SK-MEL-5 (cell line): ENCODE measurements around the gene FUCA2. TPM values are rescaled to one million over a fixed set of nuclear protein-coding genes. Genes with fewer than 3 reads are reported as not detected.
A peak's percentile ranks its signal among the peaks of the same experiment; 100 is the strongest.
"Not testable (repeated sequence)": the region's sequence is repeated elsewhere in the genome, so short reads cannot be mapped to it uniquely, and the experiment has no call there.

Experiments
- DNase-seq: peaks from one replicate; pipeline ENCODE4 v3.0.0-alpha.2; 2016; ENCODE audit warnings: low read depth, low spot score
- in situ Hi-C: cut with HindIII; loops from 2 replicates; pipeline ENCODE4 v1.10.0; 2016; ENCODE audit warnings: low sequenced_read_pairs, high pct_unique_total_duplicates, low pct_unique_long_range_greater_than_20kb
- total RNA-seq: library from RNA; depleted of rRNA; stranded (reverse); fragments of >200 nt; shearing (Covaris generic); gene quantifications from 2 replicates; pipeline ENCODE4 v1.2.3, GENCODE V29; 2014

Gene FUCA2
- total RNA-seq, 1 experiment from 2014 or later: 44.7 TPM

DNA sequence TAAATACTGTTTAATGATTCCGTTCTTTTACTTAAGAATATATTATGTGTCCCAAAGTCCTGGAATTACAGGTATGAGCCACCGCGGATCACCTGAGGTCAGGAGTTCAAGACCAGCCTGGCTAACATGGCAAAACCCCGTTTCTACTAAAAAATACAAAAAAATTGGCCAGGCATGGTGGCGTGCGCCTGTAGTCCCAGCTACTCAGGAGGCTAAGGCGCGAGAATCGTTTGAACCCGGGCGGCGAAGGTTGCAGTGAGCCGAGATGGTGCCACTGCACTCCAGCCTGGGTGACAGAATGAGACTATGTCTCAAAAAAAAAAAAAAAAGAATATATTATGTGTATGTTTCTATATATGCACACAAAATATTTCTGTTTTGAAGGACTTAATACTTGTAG lies 1.2 kb downstream of the FUCA2 start:
- DNase-seq, in situ Hi-C loops: not testable (repeated sequence)

DNA sequence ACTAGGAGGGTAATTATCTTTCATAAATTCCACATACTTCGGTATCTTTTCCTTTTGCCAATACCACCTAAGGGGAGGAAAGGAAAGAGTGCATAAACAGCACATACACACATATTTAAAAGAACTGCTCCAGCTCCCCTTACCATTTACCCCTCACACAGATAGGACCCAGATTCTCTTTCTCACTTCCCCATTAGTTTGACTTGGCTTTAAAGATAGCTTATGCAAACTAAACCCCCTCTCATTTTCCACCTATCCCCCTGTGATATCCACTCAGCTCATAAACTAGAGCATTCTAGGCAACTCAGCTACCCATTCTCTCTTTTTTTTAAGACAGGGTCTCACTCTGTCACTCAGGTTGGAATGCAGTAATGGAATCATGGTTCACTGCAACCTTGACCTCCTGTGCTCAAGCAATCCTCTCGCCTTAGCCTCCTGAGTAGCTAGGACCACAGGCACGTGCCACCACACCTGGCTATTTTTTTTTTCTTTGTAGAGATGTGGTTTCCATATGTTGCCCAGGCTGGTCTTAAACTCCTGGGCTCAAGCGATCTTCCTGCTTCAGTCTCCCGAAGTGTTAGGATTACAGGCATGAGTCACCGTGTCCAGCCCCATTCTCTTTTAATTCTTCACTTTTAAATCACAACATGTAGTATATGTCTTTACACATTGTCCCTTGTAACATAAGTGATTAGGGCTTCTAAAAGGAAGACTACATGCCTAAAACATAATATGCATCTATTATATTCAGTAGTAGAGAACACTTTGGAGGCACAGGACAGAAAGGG lies 4.0 kb downstream of the FUCA2 start:
- in situ Hi-C loops: no loop called here
- DNase-seq: no peak

DNA sequence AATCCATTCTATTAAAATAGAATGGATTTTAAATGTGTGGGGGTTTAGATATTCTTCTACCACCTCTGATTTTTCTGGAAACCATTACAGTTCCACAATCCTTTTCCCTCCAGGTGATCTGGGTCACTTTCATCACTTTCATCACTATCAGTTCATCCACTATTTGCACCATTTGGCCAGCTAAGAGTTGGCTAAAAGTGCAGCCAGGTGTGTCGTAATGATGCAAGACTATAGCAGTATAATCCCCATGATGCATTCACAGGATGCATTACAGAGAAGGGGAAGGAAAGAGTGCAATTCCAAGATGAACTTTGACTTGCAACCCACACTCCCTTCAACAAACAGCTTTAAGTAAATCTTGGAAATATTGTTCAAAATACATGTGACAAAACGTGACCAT lies 4.9 kb downstream of the FUCA2 start:
- in situ Hi-C loops: no loop called here
- no peak for DNase-seq

DNA sequence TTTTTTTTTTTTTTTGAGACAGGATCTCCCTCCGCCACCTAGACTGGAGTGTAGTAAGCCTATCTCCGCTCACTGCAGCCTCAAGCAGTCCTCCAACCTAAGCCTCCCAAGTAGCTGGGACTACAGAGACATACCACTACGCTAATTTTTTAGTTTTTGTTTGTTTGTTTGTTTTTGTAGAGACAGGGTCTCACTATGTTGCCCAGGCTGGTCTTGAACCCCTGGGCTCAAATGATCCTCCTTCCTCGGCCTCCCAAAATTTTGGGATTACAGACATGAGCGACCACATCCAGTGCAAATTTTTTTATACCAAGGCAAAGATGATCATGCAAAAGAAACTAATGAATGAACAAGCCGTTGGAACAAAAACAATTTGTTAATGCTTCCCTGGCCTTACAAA lies 5.3 kb downstream of the FUCA2 start:
- DNase-seq: no peak
- in situ Hi-C loops: no loop called here

DNA sequence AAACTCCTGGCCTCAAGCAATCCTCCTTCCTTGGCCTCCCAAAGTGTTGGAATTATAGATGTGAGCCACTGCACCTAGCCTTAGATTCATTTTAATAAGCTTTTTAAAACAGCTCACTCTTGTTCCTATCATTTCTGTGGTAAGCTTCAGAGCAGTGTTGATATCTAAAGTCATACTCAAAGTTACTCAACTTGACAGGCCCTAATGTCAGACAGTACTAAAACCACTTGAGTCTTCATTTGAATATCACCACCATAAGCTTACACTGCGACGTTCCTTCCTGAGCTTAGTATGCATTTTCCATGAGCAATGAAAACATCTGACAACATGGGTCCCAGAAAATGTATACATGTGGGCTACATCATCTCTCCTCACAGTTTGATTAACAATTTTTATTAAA lies 6.0 kb downstream of the FUCA2 start:
- DNase-seq: no peak
- in situ Hi-C loops: no loop called here

DNA sequence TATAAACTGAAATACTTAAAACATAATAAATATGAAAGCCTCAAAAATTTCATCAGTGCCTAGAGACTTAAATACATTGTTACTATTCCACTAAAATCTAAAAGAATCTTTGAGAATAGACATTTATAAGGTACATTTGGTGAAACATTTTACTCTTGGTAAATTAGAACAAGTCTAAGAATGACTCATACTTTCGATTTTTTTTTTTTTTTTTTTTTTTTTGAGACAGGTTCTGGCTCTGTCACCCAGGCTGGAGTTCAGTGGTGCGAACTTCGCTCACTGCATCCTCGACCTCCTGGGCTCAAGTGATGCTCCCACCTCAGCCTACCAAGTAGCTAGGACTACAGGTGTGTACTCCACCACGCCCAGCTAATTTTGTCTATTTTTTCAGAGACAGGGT lies 6.4 kb downstream of the FUCA2 start:
- in situ Hi-C loops: no loop called here
- DNase-seq: no peak

DNA sequence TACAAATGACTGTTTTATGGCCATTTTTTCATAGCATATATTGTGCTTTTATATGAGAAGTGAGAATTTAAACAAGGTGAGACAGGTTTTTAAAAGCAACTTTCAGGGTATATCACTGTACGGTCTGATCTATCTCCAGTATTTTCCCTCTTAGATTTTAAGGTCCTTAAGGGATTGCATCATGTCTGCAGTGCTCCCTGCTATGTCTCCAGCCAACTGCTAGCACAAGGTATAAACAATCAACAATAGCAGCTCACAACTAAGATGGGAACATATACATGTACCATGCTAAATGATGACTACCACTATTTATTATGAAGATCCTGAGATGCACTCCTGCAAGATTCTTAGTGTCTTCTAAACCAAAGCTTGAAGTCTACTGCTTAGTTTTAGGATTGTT lies 7.2 kb downstream of the FUCA2 start:
- in situ Hi-C loops: no loop called here
- DNase-seq: no peak

DNA sequence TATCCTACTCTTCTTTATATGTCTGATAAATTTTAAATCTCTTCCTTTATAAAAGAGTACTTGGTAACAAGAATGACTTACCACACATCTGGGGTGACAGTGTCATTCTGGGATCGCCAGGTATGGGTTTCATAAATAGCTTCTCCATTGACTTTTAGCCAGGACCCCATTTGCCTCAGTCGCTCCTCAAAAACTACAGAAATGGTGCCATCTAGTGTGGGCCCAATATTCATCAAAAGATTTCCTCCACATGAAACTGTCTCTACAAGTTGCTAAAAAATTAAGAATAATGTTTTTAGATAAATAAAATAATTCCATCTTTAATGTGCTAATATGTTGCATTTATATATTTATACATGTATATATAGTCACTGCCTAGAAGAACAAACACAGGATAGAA lies 9.7 kb downstream of the FUCA2 start:
- in situ Hi-C loops: no loop called here
- peak; percentile 37 for DNase-seq

DNA sequence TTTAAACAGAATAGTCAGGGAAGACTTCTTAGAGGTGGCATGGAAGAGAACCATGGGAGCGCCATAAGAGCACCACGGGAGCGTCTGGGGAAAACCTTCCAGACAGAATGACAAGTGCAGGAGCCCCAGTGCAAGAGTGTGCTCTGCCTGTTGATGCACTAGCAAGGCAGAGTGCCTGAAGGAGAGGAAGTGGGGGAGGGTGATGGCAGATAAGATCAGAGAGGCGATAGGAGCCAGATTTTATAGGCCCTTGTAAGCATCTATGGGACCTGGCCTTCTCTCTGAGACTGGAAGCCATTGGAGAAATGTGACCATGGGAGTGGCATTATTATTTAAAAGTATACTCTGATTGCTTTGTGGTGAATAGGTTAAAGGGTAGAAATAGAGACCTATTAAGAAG lies 13.1 kb downstream of the FUCA2 start:
- in situ Hi-C loops: no loop called here
- no peak for DNase-seq

DNA sequence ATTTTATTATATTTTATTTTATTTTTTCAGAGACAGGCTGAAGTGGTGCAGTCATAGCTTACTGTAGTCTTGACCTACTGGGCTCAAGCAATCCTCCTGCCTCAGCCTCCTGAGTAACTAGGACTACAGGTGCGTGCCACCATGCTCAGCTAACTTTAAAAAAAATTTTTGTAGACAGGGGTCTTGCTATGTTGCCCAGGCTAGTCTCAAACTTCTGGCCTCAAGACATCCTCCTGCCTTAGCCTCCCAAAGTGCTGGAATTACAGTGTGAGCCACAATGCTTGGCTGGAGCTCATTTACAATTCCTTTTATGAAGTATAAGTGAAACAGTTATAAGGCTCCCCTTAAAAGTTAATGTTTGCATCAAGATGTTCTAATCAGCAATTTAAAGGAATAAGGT lies 14.5 kb downstream of the FUCA2 start:
- in situ Hi-C loops: no loop called here
- DNase-seq: no peak

DNA sequence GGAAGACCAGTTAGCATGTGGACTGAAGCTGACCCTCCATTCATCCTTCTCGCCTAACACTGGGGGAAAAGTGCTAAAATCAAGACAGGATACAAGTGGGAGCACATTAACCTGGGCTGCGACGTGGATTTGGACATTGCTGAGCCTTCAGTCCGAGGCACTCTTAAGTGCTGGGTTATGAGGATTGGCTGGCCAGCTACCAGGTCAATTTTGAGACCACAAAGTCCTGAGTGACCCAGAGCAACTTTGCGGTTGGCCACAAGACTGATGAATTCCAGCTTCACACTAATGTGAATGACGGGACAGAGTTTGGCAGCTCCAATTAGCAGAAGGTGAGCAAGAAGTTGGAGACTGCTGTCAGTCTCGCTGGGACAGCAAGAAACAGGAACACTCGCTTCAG lies 20.7 kb downstream of the FUCA2 start:
- no peak for DNase-seq
- in situ Hi-C loops: no loop called here

DNA sequence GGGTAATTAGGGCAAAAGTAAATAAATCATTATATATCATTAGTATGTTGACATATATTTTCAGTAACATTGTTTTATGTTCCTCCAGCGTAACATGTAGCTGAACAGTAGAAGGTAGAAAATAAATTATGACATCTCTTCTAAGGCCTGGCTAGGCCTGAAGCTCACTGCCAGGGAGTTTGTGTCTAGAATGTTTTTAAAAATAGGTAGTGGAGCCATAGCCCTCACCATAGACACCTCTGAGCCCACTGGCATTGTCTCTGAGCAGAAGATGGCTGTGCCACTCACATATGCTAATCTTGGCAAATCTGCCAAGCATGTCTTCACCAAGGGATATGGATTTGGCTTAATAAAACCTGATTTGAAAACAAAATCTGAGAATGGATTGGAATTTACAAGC lies 21.3 kb downstream of the FUCA2 start:
- no peak for DNase-seq
- in situ Hi-C loops: no loop called here

DNA sequence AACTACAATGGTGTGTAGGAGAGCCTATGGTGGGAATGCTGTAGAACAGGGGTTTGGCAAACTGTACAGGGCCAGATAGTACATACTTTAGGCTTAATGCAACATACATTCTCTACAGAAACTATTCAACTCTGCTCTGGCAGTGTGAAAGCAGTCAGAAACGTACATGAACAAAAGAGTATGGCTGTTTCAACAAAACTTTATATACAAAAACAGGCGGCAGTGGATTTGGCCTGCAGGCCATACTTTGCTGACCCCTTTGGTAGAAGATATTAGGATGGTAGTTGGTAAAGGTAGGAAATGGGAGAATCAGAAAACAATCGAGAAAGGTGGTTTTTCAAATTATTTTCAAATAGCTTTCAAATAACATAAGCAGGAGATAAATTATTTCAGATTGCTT lies 24.8 kb downstream of the FUCA2 start:
- in situ Hi-C loops: no loop called here
- DNase-seq: no peak

DNA sequence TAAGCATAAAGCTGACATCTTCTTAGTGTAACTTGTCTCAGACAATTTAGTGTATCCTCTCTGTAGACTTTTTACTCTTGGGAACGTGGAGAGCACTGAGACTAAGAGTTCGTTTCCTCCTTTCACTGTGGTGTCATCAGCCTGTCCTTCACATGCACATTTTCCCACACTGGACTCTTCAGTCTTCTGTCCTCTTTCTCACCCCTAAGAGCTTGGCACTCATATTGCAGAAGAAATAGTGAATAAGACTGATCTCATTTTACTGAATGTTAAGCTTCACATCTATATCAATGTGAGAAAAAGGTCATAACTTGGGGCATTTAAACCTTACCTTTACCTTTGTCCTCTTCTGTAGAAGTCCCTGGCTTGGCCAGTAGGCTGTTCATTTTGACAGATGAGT lies 25.6 kb downstream of the FUCA2 start:
- in situ Hi-C loops: no loop called here

DNA sequence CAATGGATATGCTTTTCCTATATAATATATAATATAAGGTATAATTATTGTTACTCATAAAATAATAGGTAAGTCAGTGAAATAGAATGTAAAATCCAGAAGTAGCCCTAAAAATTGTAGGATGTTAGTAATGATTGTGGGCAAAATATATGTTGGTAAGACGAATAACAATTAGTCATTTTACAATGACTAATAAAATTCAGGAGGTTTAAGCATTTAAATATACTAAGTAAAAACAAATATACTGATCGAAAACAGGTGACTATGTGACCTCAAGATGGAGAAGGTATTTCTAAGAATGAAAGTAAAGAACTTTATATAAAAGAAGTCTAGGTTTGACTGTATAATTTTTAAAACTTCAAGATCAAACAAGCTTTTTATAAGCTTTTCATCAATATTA lies 28.9 kb downstream of the FUCA2 start:
- no peak for DNase-seq
- in situ Hi-C loops: no loop called here

More for the DNA sequence above, 25.6 kb downstream of the FUCA2 start:
- DNase-seq: no peak

DNA sequence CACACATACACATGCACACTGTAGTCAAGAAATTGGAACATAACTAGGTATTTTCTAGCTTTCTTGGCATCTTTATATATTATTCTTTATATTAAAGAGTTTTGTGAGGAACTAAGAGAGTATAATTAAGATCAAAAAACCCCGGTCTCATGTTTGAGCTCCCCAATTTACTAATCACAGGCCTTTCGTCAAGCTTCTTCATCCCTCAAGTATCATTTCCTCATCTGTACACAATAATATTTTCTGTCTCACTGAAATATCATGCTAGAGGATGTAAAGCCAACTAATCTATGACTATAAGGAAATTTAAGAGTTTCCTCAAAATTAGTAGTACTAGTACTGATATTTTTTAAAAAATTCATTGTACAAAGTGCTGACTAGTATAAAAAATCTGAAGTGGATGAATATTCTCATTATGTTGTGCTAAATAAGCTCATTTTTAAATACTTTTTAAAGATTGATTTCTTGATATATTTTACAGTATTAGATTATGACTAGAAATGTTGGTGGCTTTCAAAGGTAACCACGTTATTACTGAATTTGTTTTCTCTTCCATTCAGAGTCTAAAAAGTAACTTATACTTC lies 32.9 kb downstream of the FUCA2 start:
- no peak for DNase-seq
- in situ Hi-C loops: no loop called here

DNA sequence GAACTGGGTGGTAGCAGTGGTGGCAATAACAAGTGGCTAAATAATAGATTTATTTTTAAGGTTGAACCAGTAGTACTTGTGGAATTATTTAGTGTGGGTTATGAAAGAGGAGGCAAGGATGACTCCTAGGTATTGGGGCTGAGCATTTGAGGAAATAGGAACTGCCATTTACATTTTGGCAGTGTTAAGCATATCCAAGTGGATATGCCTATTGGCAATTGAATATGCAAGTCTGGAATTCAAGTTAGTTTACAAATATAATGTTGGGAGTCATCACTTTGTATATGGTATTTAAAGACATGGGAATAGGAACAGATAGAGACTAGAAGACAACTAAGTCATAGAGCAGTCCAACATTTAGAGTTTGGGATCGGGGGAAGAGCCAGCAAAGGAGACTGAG lies 35.0 kb downstream of the FUCA2 start:
- in situ Hi-C loops: no loop called here
- no peak for DNase-seq

DNA sequence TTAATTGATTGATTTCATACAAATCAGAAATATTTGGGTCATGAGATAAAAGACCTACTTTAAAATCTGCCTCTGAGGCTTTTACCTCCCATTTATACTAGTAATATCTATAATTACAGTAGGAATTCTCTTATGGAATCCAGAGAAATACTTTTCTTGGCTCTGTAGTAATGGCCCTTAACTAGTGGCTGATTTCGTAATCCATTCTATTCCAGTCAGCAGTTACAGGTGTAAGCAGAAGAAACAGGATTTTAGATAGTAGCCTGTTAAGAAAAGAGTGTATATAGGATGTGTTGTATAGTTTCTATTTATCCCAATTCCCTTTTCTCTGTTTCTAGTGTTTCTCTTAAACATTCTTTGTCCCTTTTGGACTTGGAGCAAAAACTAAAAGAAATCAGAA lies 39.7 kb downstream of the FUCA2 start:
- in situ Hi-C loops: no loop called here
- DNase-seq: no peak

DNA sequence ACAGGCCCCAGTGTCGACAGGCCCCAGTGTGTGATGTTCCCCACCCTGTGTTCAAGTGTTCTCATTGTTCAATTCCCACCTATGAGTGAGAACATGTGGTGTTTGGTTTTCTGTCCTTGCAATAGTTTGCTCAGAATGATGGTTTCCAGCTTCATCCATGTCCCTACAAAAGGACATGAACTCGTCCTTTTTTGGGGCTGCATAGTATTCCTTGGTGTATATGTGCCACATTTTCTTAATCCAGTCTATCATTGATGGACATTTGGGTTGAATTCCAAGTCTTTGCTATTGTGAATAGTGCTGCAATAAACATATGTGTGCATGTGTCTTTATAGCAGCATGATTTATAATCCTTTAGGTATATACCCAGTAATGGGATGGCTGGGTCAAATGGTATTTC lies 42.7 kb downstream of the FUCA2 start:
- in situ Hi-C loops, DNase-seq: not testable (repeated sequence)
